ENCODE measurements around the gene AQP9.

DNA sequence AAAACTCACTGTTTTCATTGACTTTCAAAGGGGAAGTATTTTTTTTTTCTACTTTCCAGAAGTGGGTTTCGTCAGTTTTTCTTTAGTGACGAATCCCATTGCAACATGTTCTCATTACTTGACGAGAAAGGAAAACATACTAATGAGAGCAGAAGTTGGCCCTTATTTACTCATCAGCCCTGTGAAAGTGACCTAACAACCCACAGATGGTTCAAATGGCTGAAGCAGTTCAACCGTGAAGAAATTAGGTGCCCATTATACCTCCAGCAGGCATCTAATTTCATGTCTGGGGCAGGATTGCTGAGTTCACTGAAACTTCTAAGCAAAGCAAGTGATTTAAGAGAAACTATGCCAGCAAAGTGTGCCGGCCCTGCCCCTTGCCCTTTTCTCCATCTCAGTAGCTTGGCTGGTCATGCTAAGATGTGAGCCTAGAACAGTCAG is 9.0 kb downstream of the AQP9 start:
- TF ChIP-seq TAF1 (IDR thresholded peaks at IDR 0.05; ENCODE audit: borderline replicate concordance, low read depth, low read length) (no peak), POLR2A (IDR thresholded peaks at IDR 0.05; ENCODE audit: low read depth, low read length) (no peak)

All from GM12892 (cell line).